Liver (tissue), 9 donors: ENCODE data around the gene IP6K3. TPM values are rescaled to one million over a fixed set of nuclear protein-coding genes. Genes with fewer than 3 reads are reported as not detected.

Experiments
- DNase-seq: peaks from one replicate; pipeline ENCODE4 v3.0.0-alpha.2; 2017; ENCODE audit warnings: low spot score
- H3K27ac ChIP-seq, 2 donors: one replicate each; pipeline ENCODE4 v1.7.0; 2013; ENCODE audit warnings: inconsistent platforms in 2 of 2, low read length in 2 of 2, control low read depth in 1 of 2, low read depth in 1 of 2, mild to moderate bottlenecking in 1 of 2
- H3K27me3 ChIP-seq, 4 donors: one replicate each; pipeline versions ENCODE4 v1.6.1 to v1.7.0; 2013; ENCODE audit warnings: low read length in 3 of 4, inconsistent platforms in 1 of 4, mild to moderate bottlenecking in 1 of 4, moderate library complexity in 1 of 4; ENCODE audit not compliant: control insufficient read depth in 4 of 4, insufficient read depth in 4 of 4
- H3K36me3 ChIP-seq, 4 donors: one replicate each; pipeline versions ENCODE4 v1.6.1 to v1.7.0; 2013; ENCODE audit warnings: low read length in 3 of 4, mild to moderate bottlenecking in 3 of 4, low read depth in 1 of 4, moderate library complexity in 1 of 4; ENCODE audit not compliant: control insufficient read depth in 4 of 4, insufficient read depth in 3 of 4
- H3K4me1 ChIP-seq, 4 donors: one replicate each; pipeline versions ENCODE4 v1.6.1 to v1.7.0; 2013; ENCODE audit warnings: low read length in 3 of 4, mild to moderate bottlenecking in 3 of 4, moderate library complexity in 1 of 4; ENCODE audit not compliant: control insufficient read depth in 4 of 4, insufficient read depth in 4 of 4
- H3K4me3 ChIP-seq, 3 donors: one replicate each; pipeline versions ENCODE4 v1.6.1 to v1.7.0; 2013; ENCODE audit warnings: low read length in 3 of 3, control low read depth in 1 of 3, low read depth in 1 of 3, mild to moderate bottlenecking in 1 of 3
- H3K9ac ChIP-seq, 2 donors: one replicate each; pipeline ENCODE4 v1.7.0; 2013; ENCODE audit warnings: low read length in 2 of 2, mild to moderate bottlenecking in 2 of 2, moderate library complexity in 2 of 2, control low read depth in 1 of 2, low read depth in 1 of 2
- H3K9me3 ChIP-seq, 4 donors: one replicate each; pipeline versions ENCODE4 v1.6.1 to v1.7.0; 2013; ENCODE audit warnings: low read length in 3 of 4; ENCODE audit not compliant: control insufficient read depth in 4 of 4
- EGR1 ChIP-seq, 2 donors: IDR thresholded peaks; 2 replicates each; pipeline ENCODE4 v1.6.1; 2016 to 2018; ENCODE audit warnings: antibody characterized with exemption in 2 of 2, low read depth in 2 of 2
- GABPA ChIP-seq, 2 donors: IDR thresholded peaks in 1 of 2; conservative IDR thresholded peaks in 1 of 2; 2 replicates each; pipeline ENCODE4 v1.6.1; 2016; ENCODE audit warnings: antibody characterized with exemption in 2 of 2, mild to moderate bottlenecking in 1 of 2, moderate library complexity in 1 of 2
- HNF4A ChIP-seq, 2 donors: conservative IDR thresholded peaks; 2 replicates each; pipeline ENCODE4 v1.6.1; 2016; ENCODE audit warnings: antibody characterized with exemption in 2 of 2, mild to moderate bottlenecking in 2 of 2
- HNF4G ChIP-seq: IDR thresholded peaks from 2 replicates; pipeline ENCODE4 v1.6.1; 2016; ENCODE audit warnings: antibody characterized with exemption
- RXRA ChIP-seq, 2 donors: IDR thresholded peaks; 2 replicates each; pipeline ENCODE4 v1.6.1; 2017 to 2018; ENCODE audit warnings: antibody characterized with exemption in 2 of 2, mild to moderate bottlenecking in 1 of 2
- SP1 ChIP-seq: IDR thresholded peaks from 2 replicates; pipeline ENCODE4 v1.6.1; 2018; ENCODE audit warnings: antibody characterized with exemption, mild to moderate bottlenecking
- TAF1 ChIP-seq: conservative IDR thresholded peaks from 2 replicates; pipeline ENCODE4 v1.6.1; 2016; ENCODE audit warnings: antibody characterized with exemption, mild to moderate bottlenecking
- WGBS: extraction: QIAGEN DNeasy Blood & Tissue Kit; methylation state at CpG from one replicate; pipeline ENCODE4 v1.1.7; 2013; 5-methylcytosine and 5-hydroxymethylcytosine counted together
- polyA plus RNA-seq, 2 donors: library from polyadenylated mRNA; stranded (reverse) in 1 of 2; unstranded in 1 of 2; fragments of 200-250 nt in 1 of 2; fragments of >200 nt in 1 of 2; fragmentation: Nextera tagmentation in 1 of 2; extraction: Ambion mirVana in 1 of 2; gene quantifications; one replicate each; pipeline versions ENCODE4 v1.2.1 to v1.2.3, GENCODE V29; 2013 to 2015
- total RNA-seq, 2 donors: library from RNA; depleted of rRNA; stranded (reverse); fragments of >200 nt; gene quantifications; one replicate each; pipeline ENCODE4 v1.2.3, GENCODE V29; 2014
- TF ChIP-seq, protein P1 (sequence below): fragments of 150-350 bp; IDR thresholded peaks from 2 replicates; pipeline ENCODE4 v1.5.1; 2017; ENCODE audit warnings: improper control_type of control experiment, low read depth, low read length; ENCODE audit not compliant: missing input control
- TF ChIP-seq, protein P2 (sequence below): IDR thresholded peaks from 2 replicates; pipeline ENCODE4 v1.6.1; 2016; ENCODE audit warnings: antibody characterized with exemption
- donor health status: healthy.
- donor health status: healthy.
- donor health status: healthy.
- donor health status: healthy.
- donor health status: healthy.

IP6K3 gene
- total and polyA plus RNA-seq, 4 donors = 1.5 to 12.9 (median 6.7) TPM

DNA sequence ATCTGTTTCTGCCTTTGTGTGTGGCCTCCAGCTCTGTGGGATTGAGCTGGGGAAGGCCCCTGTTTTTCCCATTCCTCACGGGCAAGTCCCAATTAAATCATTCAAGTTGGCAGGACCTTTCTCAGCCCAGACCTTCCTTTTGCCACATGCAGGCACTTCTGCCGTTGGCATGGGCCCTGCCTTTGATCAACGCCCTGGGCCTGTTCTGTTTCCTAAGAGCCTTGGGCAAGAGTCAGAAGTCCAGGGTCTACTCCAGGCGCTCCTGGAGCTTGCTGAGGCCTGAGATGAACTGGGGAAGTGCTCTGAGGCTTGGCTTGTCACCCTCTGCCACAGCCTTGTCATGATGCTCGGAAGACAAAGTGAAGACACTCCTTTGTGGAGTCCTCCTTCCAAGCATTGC lies 7.1 kb downstream of the IP6K3 start:
- Histone ChIP-seq H3K36me3 (no peaks in the 10 kb centered on the region), H3K9ac (no peak overlapping the region), H3K27me3 (no peaks in the 10 kb centered on the region), H3K27ac (peak overlapping the region; percentile 87 to 93), H3K4me3 (no peak overlapping the region), H3K4me1 (peaks cover 12 to 48% (median 34%) of the 10 kb centered on the region in 4 donors), H3K9me3 (no peaks in the 10 kb centered on the region)
- DNase-seq = no peak
- 42% methylated on average over 5 of the region's 5 CpGs for WGBS
- TF ChIP-seq RXRA (IDR thresholded peaks at IDR 0.05) = peak; percentile 42 to 58
- peak; percentile 57 for TF ChIP-seq HNF4G
- peak; percentile 32 for TF ChIP-seq SP1
- TF ChIP-seq TAF1 = no peak
- peak; percentile 63 to 78 for TF ChIP-seq HNF4A (conservative IDR thresholded peaks at IDR 0.05)

DNA sequence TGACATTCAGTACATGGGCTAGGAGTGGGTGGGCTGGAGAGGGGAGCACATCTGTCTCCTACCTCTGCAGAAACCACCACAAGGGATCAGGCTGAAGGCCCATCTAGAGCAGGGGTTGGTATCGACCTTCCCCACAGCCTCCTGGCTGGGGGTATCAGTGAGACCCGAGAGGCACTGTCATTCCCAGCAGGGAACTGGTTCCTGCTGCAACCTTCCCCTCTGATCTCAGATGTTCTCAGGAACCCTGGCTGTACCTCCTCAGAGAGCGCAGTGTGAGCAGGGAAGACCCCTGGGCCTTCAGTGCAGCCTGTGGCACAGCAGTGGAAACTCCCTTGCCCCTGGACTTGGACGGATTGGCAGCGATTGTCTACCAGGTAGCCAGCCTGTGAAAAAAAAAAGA lies 7.8 kb downstream of the IP6K3 start:
- DNase-seq = no peak
- no peak for TF ChIP-seq GABPA (IDR thresholded peaks at IDR 0.05 in 1 of 2, conservative IDR thresholded peaks at IDR 0.05 in 1 of 2)
- TF ChIP-seq HNF4G = no peak
- no peak for TF ChIP-seq EGR1 (IDR thresholded peaks at IDR 0.05; ENCODE audit: low read depth in 2 of 2)
- TF ChIP-seq TAF1 = no peak
- H3K36me3 ChIP-seq = no peaks in the 10 kb centered on the region
- H3K27ac ChIP-seq = peak overlapping the region; percentile 87 to 93
- H3K4me3 ChIP-seq = no peak overlapping the region
- no peak overlapping the region for H3K9ac ChIP-seq
- no peaks in the 10 kb centered on the region for H3K9me3 ChIP-seq
- 95% methylated on average over 5 of the region's 5 CpGs for WGBS
- peaks cover 12 to 41% (median 27%) of the 10 kb centered on the region in 4 donors for H3K4me1 ChIP-seq
- H3K27me3 ChIP-seq = no peaks in the 10 kb centered on the region

DNA sequence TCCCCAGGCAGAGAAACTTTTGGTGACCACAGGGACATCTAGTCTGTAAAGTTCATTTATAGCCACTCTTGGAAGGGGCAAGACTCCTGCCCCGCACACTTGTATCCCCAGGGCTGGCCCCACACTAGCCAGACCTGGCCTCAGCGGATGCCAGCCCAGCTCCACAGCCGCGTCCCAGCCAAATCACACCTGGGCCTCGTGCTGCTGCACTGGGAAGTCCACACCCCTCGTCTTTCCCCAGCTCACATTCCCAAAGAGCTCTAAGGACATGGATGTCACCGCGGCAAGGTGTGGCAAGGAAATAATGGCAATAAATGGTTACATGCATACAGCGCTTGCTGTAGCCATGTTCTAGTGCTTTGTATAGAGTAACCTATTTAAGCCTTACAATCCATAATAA lies 8.6 kb downstream of the IP6K3 start:
- H3K27ac ChIP-seq = peak overlapping the region in 1 of 2 donors; percentile 19
- H3K27me3 ChIP-seq = no peaks in the 10 kb centered on the region
- no peak overlapping the region for H3K9ac ChIP-seq
- H3K4me1 ChIP-seq = peaks cover 12 to 35% (median 23%) of the 10 kb centered on the region in 4 donors
- no peak for DNase-seq
- TF ChIP-seq, protein P1, sequence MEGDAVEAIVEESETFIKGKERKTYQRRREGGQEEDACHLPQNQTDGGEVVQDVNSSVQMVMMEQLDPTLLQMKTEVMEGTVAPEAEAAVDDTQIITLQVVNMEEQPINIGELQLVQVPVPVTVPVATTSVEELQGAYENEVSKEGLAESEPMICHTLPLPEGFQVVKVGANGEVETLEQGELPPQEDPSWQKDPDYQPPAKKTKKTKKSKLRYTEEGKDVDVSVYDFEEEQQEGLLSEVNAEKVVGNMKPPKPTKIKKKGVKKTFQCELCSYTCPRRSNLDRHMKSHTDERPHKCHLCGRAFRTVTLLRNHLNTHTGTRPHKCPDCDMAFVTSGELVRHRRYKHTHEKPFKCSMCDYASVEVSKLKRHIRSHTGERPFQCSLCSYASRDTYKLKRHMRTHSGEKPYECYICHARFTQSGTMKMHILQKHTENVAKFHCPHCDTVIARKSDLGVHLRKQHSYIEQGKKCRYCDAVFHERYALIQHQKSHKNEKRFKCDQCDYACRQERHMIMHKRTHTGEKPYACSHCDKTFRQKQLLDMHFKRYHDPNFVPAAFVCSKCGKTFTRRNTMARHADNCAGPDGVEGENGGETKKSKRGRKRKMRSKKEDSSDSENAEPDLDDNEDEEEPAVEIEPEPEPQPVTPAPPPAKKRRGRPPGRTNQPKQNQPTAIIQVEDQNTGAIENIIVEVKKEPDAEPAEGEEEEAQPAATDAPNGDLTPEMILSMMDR = no peak
- TF ChIP-seq, protein P2, sequence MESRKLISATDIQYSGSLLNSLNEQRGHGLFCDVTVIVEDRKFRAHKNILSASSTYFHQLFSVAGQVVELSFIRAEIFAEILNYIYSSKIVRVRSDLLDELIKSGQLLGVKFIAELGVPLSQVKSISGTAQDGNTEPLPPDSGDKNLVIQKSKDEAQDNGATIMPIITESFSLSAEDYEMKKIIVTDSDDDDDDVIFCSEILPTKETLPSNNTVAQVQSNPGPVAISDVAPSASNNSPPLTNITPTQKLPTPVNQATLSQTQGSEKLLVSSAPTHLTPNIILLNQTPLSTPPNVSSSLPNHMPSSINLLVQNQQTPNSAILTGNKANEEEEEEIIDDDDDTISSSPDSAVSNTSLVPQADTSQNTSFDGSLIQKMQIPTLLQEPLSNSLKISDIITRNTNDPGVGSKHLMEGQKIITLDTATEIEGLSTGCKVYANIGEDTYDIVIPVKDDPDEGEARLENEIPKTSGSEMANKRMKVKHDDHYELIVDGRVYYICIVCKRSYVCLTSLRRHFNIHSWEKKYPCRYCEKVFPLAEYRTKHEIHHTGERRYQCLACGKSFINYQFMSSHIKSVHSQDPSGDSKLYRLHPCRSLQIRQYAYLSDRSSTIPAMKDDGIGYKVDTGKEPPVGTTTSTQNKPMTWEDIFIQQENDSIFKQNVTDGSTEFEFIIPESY = no peak
- TF ChIP-seq RXRA (IDR thresholded peaks at IDR 0.05) (no peak), HNF4A (conservative IDR thresholded peaks at IDR 0.05) (no peak), GABPA (IDR thresholded peaks at IDR 0.05 in 1 of 2, conservative IDR thresholded peaks at IDR 0.05 in 1 of 2) (no peak), EGR1 (IDR thresholded peaks at IDR 0.05; ENCODE audit: low read depth in 2 of 2) (no peak), TAF1 (no peak)
- H3K36me3 ChIP-seq = no peaks in the 10 kb centered on the region
- 83% methylated on average over 9 of the region's 9 CpGs for WGBS
- H3K4me3 ChIP-seq = no peak overlapping the region
- H3K9me3 ChIP-seq = no peaks in the 10 kb centered on the region
